Measurements from ENCODE around the gene NDST3.

- no peak for TF ChIP-seq CTCF (IDR thresholded peaks at IDR 0.05; ENCODE audit: low read length)
- no peak for TF ChIP-seq EZH2phosphoT487 (IDR thresholded peaks at IDR 0.05; ENCODE audit: low read length)
- TF ChIP-seq EZH2 (optimal IDR thresholded peaks at IDR 0.05; ENCODE audit: low read depth, low read length): no peak
These were observed 252.4 kb downstream of the NDST3 start for GRCh38 chr4:118286685-118287084.
